Effector CD4-positive, alpha-beta T cell (primary cell): Measurements from ENCODE around the gene BEST2.
"Not testable (repeated sequence)": the region's sequence is repeated elsewhere in the genome, so short reads cannot be mapped to it uniquely, and the experiment has no call there.

Source experiments
- DNase-seq: peaks from one replicate; pipeline ENCODE4 v3.0.0-alpha.2; 2020

Gene BEST2

GRCh38 chr19:12789098-12789903, 37.7 kb downstream of the BEST2 start:
- DNase-seq: peak; percentile 28

GRCh38 chr19:12789904-12790619, 38.5 kb downstream of the BEST2 start:
- DNase-seq: peak; percentile 86

GRCh38 chr19:12790628-12791344, 39.2 kb downstream of the BEST2 start:
- DNase-seq: no peak

GRCh38 chr19:12791345-12792050, 39.9 kb downstream of the BEST2 start, which contains the start of gene JUNB:
TSS of gene JUNB (plus strand) at chr19:12791486. CDS start at chr19:12791772, 286 bp downstream.
- DNase-seq: peak; percentile 97

- DNase-seq: peak; percentile 55
These were observed 40.7 kb downstream of the BEST2 start for GRCh38 chr19:12792051-12792852.

- DNase-seq: no peak
These were observed 41.3 kb downstream of the BEST2 start for GRCh38 chr19:12792853-12793289.

GRCh38 chr19:12793290-12794195, 42.0 kb downstream of the BEST2 start:
- DNase-seq: peak; percentile 92

- no peak for DNase-seq
These were observed 42.8 kb downstream of the BEST2 start for GRCh38 chr19:12794196-12794941.

- no peak for DNase-seq
These were observed 43.4 kb downstream of the BEST2 start for GRCh38 chr19:12794971-12795381.

GRCh38 chr19:12796146-12797071, 44.8 kb downstream of the BEST2 start:
- peak; percentile 66 for DNase-seq

- no peak for DNase-seq
These were observed 45.6 kb downstream of the BEST2 start for GRCh38 chr19:12797141-12797587.

GRCh38 chr19:12797607-12798006, 46.0 kb downstream of the BEST2 start:
- not testable (repeated sequence) for DNase-seq

GRCh38 chr19:12799742-12800465, 48.3 kb downstream of the BEST2 start:
- no peak for DNase-seq

- DNase-seq: no peak
These were observed 48.8 kb downstream of the BEST2 start for GRCh38 chr19:12800466-12800770.

- no peak for DNase-seq
These were observed 49.4 kb downstream of the BEST2 start for GRCh38 chr19:12800923-12801465.

GRCh38 chr19:12801466-12802266, 50.1 kb downstream of the BEST2 start, which contains the start of the genes PRDX2 and THSD8:
TSS of gene PRDX2 (minus strand) at chr19:12801800. CDS start at chr19:12801261, 539 bp downstream.
TSS of gene THSD8 (plus strand) at chr19:12802069. CDS start at chr19:12802072, 3 bp downstream.
- peak; percentile 57 for DNase-seq
